ENCODE measurements around the gene EPHB6.
A peak's percentile ranks its signal among the peaks of the same experiment; 100 is the strongest.

EPHB6 gene

DNA sequence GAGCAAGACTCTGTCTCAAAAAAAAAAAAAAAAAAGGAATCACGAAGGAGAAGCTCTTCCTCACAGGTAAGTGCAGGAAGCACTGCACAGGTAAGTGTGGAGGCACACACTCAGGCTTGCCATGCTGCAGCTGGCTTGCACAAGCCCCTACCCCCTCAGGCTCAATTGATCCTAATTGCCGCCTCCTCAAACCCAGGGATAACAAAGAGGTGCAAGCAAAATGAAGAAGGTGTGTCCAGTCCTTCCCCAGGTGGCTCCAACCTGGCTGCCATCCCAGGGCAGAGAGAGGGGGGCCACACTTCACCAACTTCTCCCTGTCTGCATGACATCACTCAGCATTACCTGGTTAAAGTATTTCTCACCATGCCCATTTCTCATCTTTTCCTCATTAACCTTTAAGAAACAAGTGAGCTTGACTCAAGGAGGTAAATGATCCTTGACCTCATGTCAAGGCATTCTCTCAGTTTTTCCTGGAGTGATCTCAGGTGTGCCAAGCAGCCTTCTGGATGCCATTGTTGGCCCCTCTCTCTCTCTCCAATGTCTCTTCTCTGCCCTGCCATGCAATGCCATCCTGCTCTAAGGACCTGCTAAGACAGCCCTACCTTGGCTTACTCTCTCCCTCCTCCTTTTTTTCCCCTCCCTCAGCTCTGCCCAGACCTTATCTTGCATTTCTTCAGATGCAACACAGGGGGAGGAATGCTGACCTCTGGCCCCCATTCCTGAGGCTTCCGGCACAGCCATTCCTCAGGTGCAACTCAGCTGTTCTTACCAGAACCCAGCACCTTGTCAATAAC, 43.7 kb downstream of the EPHB6 start:
- DNase-seq (ENCODE audit: low spot score), result no peak

DNA sequence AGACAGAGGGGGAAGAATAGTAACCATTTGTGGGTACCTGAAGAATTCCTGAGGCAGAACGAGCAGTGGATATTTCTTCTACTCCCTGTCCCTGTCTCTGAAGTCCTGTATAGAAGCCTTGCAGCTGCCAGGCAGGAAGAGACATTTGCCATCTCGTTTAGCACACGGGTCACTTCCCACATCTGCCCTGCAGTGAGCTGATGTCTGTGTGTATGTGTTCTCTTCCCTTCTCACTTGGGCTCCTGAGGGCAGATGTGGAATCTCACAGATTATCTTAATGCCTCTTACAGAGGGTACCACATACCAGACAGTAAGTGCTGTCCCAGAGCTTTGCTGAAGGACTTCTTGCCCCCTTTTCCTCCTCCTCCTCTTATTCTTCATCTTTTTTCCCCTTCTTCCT, 44.8 kb downstream of the EPHB6 start:
- no peak for DNase-seq (ENCODE audit: low spot score)

DNA sequence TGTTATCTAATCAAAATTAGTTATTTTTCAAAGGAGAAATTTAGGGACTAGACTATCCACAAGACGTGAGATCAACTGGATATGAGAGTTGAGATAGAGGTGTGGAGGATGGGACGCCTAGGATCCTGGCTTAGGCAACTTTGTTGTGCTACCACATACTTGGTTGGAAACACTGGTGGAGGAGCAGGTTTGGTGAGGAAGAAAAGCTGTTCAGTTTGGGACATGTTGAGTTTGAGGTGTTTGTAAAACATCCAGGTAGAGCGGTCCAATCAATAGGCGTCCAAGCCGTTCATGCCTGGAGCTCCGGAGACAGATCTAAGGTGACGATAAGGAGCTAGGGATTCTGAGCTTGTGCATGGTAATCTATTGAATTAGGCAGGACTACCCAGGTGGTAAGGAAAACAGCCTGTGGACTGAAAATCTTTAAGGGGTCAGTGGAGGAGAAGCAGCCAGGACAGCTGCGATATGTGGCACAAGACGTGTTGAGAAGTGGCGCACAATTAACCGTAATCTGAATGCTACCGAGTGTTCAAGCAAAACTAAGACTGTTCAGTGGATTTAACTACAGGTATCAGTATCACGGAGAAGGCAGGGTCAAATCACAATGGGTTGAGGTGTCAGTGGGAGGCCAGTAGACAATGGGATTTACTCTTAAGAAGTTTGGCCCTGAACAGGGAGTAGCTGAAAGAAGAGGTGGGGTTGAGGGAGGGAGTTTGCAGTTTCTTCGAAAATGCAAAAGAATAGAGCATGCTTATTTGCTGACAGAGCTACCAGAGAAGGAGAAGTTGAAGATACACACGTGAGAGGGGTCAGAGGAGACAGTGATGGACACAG, 46.8 kb downstream of the EPHB6 start:
- no peak for DNase-seq (ENCODE audit: low spot score)

DNA sequence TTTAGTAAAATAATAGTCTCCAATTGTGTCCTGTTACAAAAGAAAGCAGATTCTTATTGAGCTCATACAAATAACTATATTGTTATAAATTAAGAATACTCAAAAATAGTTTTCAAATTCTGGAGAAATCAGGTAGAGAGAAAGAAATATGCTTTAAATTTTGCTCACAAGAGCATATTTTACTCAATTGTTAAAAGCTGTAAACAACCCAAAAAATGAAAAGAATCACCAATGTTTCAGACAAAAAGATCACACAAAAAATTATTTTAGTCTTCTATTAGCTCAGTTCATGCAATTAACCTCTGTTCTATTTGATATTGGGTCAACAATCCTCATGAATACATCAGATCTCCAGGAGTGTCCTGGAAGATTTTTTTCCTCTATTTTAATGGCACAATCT, 49.3 kb downstream of the EPHB6 start:
- no peak for DNase-seq (ENCODE audit: low spot score)

DNA sequence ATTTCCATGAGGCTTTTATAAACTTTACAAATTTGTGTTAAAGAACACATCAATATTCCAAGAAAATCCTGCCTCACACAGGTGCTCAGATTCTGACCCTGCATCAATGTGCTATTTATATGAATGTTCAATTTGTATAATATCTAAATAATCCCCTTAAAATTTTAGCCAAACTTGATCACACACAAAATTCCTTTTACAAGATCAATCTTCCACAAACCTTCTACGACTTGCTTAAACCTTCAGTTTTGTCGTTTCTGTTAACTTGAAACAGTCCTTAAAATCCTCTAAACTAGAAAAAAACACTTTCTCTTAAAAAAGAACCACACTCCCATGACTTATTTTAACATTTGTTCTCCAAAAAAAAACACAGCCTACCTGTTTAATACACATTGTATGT, 50.9 kb downstream of the EPHB6 start:
- no peak for DNase-seq (ENCODE audit: low spot score)

DNA sequence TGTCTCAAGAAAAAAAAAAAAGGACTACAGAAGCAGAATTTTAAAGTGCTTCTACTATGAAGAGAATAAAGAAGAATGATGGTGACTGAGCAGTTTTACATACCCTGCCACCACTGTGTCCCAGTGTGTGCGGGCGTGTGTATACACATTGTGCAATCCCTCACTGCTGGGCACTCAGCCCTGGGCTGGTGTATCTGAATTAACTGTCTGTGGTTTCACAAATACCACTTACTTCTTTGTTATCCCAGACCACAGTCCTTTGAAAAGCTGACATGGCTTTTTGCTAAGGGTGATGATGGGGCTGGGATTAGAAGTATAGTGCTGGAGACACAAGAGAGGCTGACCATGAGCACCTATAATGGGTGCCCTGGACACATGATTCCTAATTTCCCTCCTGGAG, 51.8 kb downstream of the EPHB6 start:
- DNase-seq (ENCODE audit: low spot score), result no peak

DNA sequence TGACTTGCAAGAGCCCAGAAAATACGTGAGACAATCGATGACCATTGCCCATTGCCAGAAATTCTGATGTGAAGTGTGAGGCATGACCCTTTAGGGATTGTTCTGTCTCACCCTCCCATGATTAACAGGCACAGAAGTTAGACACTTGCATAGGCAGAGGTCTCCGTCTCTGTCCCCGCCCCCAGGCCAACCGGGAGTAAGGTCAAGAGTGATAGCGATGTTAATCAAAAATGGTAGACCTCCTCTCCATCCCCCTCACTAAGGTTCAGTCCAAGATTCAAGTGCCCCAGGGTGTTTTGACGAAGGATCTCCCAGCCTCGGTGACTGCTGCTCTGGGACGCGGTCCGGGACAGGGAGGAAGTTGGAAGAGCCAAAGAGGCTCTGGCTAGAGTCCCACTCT, 53.4 kb downstream of the EPHB6 start:
- no peak for DNase-seq (ENCODE audit: low spot score)

DNA sequence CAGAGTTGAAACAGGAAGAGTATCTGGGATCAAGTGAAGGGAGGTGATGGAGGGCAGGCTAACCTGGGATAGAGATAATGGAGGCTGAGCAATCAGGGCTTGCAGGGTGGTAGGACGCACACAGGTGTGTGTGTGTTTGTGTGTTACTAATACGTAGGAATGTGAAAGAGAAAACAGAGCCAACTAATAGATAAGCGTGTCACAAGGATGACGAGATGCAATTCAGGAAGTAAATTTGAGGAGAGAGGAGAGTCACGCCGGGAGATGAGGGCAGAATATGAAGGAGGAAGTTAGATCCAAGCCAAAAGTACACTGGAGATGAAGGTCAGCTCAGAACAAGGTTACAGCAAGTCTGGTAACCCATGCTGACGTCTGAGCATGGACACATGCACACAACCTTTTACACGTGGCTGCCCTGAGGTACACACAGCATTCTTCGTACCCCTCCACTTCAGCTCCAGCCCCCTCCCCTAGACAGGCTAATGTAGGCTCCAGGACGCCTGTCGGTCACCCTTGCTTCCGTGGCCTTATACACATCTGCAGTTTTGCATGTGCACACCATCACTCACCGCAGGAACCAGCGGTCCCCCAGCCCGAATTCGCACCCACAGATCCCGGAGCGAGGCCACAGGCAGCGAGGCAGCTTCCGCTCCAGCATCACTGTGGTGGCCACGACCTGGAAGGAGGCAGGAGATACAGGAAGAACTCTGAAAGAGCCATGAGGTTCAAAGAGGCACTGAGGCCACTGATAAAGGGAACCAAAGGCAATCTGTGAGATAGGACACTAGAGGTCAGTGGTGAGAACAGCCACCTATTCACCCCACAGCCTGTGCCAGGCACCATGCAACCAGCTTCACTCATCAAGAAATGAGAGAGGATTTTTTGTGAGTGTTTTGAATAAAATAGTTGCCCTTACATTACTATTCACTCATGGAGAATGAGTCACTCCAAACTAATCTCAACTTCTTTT, 54.3 kb downstream of the EPHB6 start:
- DNase-seq (ENCODE audit: low spot score), result peak; percentile 2

DNA sequence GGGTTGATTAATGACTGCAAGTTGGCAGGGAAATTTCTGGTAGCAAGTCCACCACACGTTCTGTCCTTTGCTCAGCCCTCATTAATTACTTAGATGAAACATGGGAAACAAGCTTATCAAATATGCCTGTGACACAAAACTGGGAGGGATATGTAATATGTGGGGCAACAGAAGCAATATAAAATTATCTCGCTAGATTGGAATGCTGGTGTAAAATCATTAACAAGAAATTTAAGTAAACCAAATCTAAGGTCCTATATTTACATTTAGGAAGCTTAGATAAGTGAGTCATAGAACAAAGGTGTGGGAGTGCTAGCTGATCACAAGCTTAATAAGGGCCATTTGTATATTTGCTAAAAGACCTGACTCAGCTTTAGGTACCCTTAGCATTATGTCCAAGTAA, 55.2 kb downstream of the EPHB6 start:
- DNase-seq (ENCODE audit: low spot score), result no peak

DNA sequence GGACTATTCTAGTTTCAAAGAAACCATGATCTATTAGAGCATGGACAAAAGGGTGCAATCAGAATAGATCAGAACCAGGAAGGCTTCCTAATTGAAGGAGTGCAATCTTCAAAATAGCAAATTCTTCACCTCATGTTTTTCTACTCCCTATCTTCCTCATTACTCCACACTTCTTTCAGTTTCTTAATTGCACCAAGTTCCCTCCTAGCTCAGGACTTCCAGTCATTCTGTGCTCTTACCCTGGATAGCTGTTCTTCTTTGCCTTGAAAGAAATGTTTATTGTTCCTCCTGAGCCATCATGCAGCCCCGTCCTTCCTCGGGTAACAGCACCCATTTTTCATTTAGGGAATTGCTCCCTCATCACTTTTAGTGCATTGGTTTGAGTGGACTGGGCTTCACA, 55.6 kb downstream of the EPHB6 start:
- DNase-seq (ENCODE audit: low spot score), result no peak

DNA sequence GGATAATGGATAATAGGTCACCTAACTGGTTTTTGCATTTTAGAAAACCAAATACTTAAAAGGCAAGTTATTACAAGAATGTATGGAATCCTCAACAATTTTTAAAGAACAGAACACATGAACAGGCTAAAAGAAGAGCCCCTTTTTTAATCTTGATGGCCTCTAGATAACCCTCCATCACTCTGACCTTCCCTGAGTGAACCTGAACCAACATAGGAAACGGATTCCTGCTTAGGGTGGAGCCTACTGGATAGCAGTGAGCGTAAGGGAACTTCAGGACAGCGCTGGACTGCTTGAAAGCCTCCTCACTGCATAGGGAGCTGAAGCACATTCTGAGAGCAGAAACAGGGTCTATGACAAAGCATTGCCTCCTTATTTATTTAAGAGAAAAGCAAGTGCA, 58.2 kb downstream of the EPHB6 start:
- no peak for DNase-seq (ENCODE audit: low spot score)

DNA sequence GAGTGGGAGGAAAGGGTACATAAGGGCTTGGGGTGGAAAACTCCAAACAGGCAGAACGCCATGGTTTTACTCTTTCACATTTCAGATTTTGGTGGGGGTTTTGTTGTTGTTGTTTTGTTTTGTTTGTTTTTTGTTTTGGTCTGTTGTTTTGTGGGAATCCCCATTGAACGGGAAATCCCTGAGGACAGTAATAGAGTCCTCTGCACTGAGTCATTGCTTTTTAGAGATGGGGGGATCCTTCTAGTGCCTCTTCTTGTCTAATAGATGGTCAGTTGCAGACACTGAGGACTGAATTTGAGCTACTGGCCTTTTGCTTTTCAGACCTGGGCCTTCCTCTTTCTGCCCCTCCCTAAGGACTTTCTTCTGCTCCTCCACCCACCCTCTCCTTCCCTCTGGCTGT, 58.7 kb downstream of the EPHB6 start:
- DNase-seq (ENCODE audit: low spot score), result no peak

DNA sequence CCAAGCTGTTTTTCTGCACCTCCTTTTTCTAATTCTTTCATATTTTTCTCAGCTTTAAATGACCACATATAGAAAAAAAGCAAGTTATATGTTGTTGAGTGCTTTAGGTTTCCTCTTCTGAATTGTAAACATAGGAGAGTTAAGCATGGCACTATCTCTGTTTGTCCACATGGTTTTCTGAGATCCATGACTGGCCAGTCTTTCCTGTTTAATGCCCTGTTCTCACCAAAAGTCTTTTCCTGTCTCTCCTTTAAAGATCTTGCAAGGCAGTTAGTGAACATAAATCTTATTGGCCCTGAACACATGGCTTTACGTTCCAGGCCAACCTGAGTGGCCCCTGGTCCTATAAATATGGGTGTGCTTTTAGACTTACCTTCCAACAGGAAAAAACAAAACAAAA, 59.2 kb downstream of the EPHB6 start:
- no peak for DNase-seq (ENCODE audit: low spot score)

DNA sequence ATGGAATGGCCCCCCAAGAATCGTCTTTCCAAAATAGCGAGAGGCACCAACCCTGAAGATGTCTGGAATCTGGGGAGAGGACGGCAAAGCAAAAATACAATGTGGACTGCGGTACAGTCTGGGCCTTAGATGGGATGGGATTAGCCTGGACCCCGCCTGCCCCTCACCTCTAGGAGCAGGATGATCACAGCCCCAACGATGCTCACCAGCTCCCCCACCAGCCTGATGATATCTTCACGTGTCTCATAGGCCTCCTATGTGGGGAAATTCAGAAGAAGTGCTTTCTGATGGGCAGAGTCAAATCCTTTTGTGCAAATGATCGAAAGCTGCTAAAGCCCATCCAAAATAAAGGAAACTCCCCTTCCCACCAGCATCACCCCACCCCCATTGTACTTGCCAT, 60.4 kb downstream of the EPHB6 start:
- no peak for DNase-seq (ENCODE audit: low spot score)

DNA sequence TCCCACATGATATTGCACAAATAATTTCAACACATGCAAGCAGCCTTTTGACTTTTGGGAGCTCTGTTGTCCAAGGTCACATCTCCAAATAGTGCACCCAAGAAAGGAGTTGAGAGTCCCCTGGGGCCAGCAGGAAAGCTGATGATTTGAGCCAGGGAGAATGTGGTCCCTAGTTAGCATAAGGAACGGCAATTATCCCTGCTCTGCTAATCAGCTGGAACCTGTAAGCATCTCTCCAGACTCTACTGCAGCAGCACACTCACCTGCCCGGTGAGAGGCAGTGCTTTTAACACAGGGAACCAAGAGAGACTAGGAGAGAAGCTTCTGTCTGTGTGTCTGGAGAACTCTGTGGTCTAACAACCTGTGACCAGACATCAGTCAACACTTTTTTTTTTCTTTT, 61.6 kb downstream of the EPHB6 start:
- no peak for DNase-seq (ENCODE audit: low spot score)

DNA sequence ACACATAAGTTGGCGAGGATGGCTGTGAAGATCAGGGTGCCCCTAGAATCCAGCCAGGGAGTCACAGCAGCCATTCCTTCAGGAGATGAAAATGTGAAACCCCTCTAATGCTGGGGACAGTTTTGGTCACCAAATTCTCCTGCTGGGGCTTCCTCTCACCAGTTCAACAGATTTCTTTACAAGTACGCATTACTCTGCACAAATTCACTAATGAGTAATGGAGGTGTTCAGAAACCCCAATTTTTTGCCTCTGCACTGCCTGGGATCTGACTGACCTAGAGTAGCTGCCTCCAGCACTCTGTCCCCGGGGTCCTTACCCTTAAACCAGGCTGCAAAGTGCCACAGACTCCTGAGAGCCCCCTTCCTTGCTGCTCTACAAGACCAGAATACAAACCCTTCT, 62.6 kb downstream of the EPHB6 start:
- no peak for DNase-seq (ENCODE audit: low spot score)

DNA sequence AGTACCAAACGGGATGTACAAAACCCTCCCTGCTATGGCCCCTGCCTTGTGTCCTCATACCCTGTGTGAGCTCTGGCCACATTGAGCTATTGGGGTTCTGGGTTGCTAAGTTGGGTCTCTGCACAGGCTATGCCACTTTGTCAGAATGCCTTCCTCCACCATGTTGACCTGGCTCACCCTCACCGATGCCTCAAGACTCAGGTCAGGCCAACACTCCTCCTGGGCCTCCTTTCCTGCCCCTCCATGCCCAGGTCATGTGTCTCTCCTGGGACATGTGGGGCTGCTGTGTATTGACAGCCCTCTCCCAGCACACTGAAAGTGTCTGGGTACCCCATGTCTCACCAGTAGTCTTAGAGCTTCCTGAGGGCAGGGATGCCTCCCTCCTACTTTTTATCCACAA, 64.0 kb downstream of the EPHB6 start:
- no peak for DNase-seq (ENCODE audit: low spot score)

DNA sequence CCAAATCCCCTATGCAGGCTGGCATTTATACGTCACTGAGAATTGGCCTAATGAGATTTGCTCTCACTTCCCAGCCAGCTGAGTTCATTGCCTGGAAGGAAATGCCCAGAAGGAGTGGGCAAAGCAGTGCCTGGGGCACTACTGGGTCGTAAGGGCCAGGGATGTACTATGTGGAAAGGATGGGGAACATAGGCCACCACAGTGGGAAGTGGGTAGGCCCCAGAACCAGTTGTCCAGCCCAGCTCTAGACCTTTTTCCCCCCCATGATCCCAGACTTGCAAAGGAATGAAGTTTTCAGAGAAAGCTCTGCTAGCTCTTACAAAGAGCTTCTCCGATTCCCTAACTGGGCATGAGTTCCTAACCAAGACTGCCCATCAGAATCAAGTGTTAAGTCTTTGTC, 64.8 kb downstream of the EPHB6 start:
- DNase-seq (ENCODE audit: low spot score), result no peak

Data from activated CD4-positive, alpha-beta T cell treated with anti-CD3 and anti-CD28 coated beads, Interleukin-2, Interleukin-4, amounts not matched to agents 100 ng/mL and 50 ng/mL, durations not matched to agents 16 hours and 8 hours (primary cell).